WERI-Rb-1 (cell line): Measurements from ENCODE around the gene LHFPL5.

Experiments used
- DNase-seq: peaks from one replicate; pipeline ENCODE4 v3.0.0-alpha.2; 2020
- H3K27ac ChIP-seq: fragments of 250-450 bp; sonication (Bioruptor Pico); 2 replicates; pipeline ENCODE4 v1.5.1; 2020; ENCODE audit warnings: mild to moderate bottlenecking, moderate library complexity
- H3K27me3 ChIP-seq: fragments of 250-450 bp; sonication (Bioruptor Pico); 2 replicates; pipeline ENCODE4 v1.5.1; 2021; ENCODE audit warnings: mild to moderate bottlenecking, low read depth, moderate library complexity; ENCODE audit not compliant: insufficient read depth, severe bottlenecking
- H3K36me3 ChIP-seq: fragments of 250-450 bp; sonication (Bioruptor Pico); 2 replicates; pipeline ENCODE4 v1.5.1; 2020; ENCODE audit warnings: mild to moderate bottlenecking, moderate library complexity
- H3K4me3 ChIP-seq: 2 replicates; pipeline ENCODE4 v1.5.1; 2011; ENCODE audit warnings: low read depth, mild to moderate bottlenecking, control low read depth, low read length
- H3K9me3 ChIP-seq: fragments of 250-450 bp; sonication (Bioruptor Pico); 2 replicates; pipeline ENCODE4 v1.5.1; 2021; ENCODE audit warnings: mild to moderate bottlenecking, moderate library complexity; ENCODE audit not compliant: severe bottlenecking
- CTCF ChIP-seq: IDR thresholded peaks from 2 replicates; pipeline ENCODE4 v1.5.1; 2011; ENCODE audit warnings: low read depth, mild to moderate bottlenecking, control low read depth, inconsistent platforms, low read length

LHFPL5 gene

GRCh38 chr6:35774116-35774794 is 30.9 kb upstream of the LHFPL5 start:
- H3K36me3 ChIP-seq = no peaks in the 10 kb centered on the region
- H3K4me3 ChIP-seq = no peak overlapping the region
- H3K27ac ChIP-seq = no peak overlapping the region
- no peak for TF ChIP-seq CTCF
- H3K27me3 ChIP-seq = no peaks in the 10 kb centered on the region
- no peak for DNase-seq
- H3K9me3 ChIP-seq = peaks cover 3% of the 10 kb centered on the region

- Histone ChIP-seq H3K27me3 (no peaks in the 10 kb centered on the region), H3K9me3 (peaks cover 3% of the 10 kb centered on the region), H3K27ac (no peak overlapping the region), H3K36me3 (no peaks in the 10 kb centered on the region), H3K4me3 (no peak overlapping the region)
- no peak for TF ChIP-seq CTCF
- no peak for DNase-seq
Measured at GRCh38 chr6:35775031-35775430, 30.1 kb upstream of the LHFPL5 start.

- Histone ChIP-seq H3K36me3 (no peaks in the 10 kb centered on the region), H3K9me3 (peaks cover 3% of the 10 kb centered on the region), H3K4me3 (peak within 1 kb of the TSS; percentile 65), H3K27ac (peak within 1 kb of the TSS; percentile 32), H3K27me3 (no peaks in the 10 kb centered on the region)
- no peak for TF ChIP-seq CTCF
- peak; percentile 84 for DNase-seq
Measured at GRCh38 chr6:35776364-35777215, 28.6 kb upstream of the LHFPL5 start, which contains the start of gene CLPSL2. TSS of gene CLPSL2 (plus strand) at chr6:35776598. CDS start at chr6:35776619, 21 bp downstream.

GRCh38 chr6:35777356-35778102 is 27.6 kb upstream of the LHFPL5 start:
- no peaks in the 10 kb centered on the region for H3K36me3 ChIP-seq
- no peaks in the 10 kb centered on the region for H3K27me3 ChIP-seq
- peaks cover 3% of the 10 kb centered on the region for H3K9me3 ChIP-seq
- no peak overlapping the region for H3K27ac ChIP-seq
- no peak for TF ChIP-seq CTCF
- no peak for DNase-seq
- H3K4me3 ChIP-seq = no peak overlapping the region

GRCh38 chr6:35778437-35778836 is 26.7 kb upstream of the LHFPL5 start:
- Histone ChIP-seq H3K36me3 (no peaks in the 10 kb centered on the region), H3K9me3 (peaks cover 3% of the 10 kb centered on the region), H3K27ac (no peak overlapping the region), H3K27me3 (no peaks in the 10 kb centered on the region), H3K4me3 (no peak overlapping the region)
- no peak for DNase-seq
- TF ChIP-seq CTCF = no peak
